MCF 10A (cell line): ENCODE measurements around the gene PFN2. TPM values are rescaled to one million over a fixed set of nuclear protein-coding genes. Genes with fewer than 3 reads are reported as not detected.

Experiments
- BruUV-seq: library from RNA; stranded (reverse); fragments of 400-500 nt; replicated peaks from 2 replicates; lab custom pipeline; 2021; lab: Mats Ljungman, UMichigan
- CTCF ChIA-PET: fragments of 300-600 bp; sonication (Branson Sonifier 250); formaldehyde crosslinking; extraction: SDS; loops from one replicate; lab custom pipeline; 2021; ENCODE audit warnings: antibody characterized with exemption, inconsistent platforms; lab: Yijun Ruan, JAX
- POLR2A ChIA-PET: fragments of 300-600, 350-650 bp; sonication (Branson Sonifier 250); formaldehyde crosslinking; extraction: SDS; loops from one replicate; lab custom pipeline; 2020; ENCODE audit warnings: antibody characterized with exemption, inconsistent platforms; lab: Yijun Ruan, JAX
- DNase-seq: peaks from one replicate; pipeline ENCODE4 v3.0.0-alpha.2; 2018; ENCODE audit not compliant: unreplicated experiment
- H3K27ac Mint-ChIP-seq: one replicate; pipeline ENCODE4 v1.8.0; 2022; ENCODE audit warnings: mild to moderate bottlenecking, low read depth, mixed read lengths; ENCODE audit not compliant: unreplicated experiment
- H3K27me3 Mint-ChIP-seq: one replicate; pipeline ENCODE4 v1.8.0; 2022; ENCODE audit warnings: mixed read lengths; ENCODE audit not compliant: insufficient read depth, unreplicated experiment
- H3K36me3 Mint-ChIP-seq: one replicate; pipeline ENCODE4 v1.8.0; 2022; ENCODE audit warnings: mild to moderate bottlenecking, moderate library complexity, mixed read lengths; ENCODE audit not compliant: insufficient read depth, unreplicated experiment
- H3K4me1 Mint-ChIP-seq: one replicate; pipeline ENCODE4 v1.8.0; 2022; ENCODE audit warnings: mixed read lengths; ENCODE audit not compliant: insufficient read depth, unreplicated experiment
- H3K4me3 Mint-ChIP-seq: one replicate; pipeline ENCODE4 v1.8.0; 2022; ENCODE audit warnings: mild to moderate bottlenecking, moderate library complexity, mixed read lengths; ENCODE audit not compliant: unreplicated experiment
- H3K9me3 Mint-ChIP-seq: one replicate; pipeline ENCODE4 v1.8.0; 2022; ENCODE audit warnings: mixed read lengths; ENCODE audit not compliant: unreplicated experiment
- intact Hi-C: fragments of 100-400 bp; cut with micrococcal nuclease; formaldehyde crosslinking; loops from 2 replicates; pipeline ENCODE4 v1.14.1; 2022
- total RNA-seq: library from RNA; stranded (reverse); gene quantifications from 2 replicates; pipeline ENCODE4 v1.2.3, GENCODE V29; 2022
- TF ChIP-seq, protein P1 (sequence below): fragments of 200-600 bp; IDR thresholded peaks from one replicate; pipeline ENCODE4 v1.8.0; 2022; ENCODE audit warnings: antibody characterized with exemption, mild to moderate bottlenecking; ENCODE audit not compliant: unreplicated experiment

Gene PFN2
- total RNA-seq, 1 experiment from 2014 or later: 117 TPM

GRCh38 chr3:149920119-149920518, 50.6 kb downstream of the PFN2 start:
- POLR2A ChIA-PET: interaction anchor here (0.6 kb wide), 1 partner anchor 78 kb away, joined by 3 read pairs; no protein-coding TSS in a partner anchor
- DNase-seq: no peak
- Mint-ChIP-seq H3K27ac (no peak overlapping the region), H3K4me1 (no peaks in the 10 kb centered on the region), H3K9me3 (no peaks in the 10 kb centered on the region), H3K27me3 (no peaks in the 10 kb centered on the region), H3K4me3 (no peak overlapping the region), H3K36me3 (peaks cover 12% of the 10 kb centered on the region)
- BruUV-seq: no TSS peak
- CTCF ChIA-PET: no interaction called here
- intact Hi-C loops: no loop called here
- TF ChIP-seq, protein P1, sequence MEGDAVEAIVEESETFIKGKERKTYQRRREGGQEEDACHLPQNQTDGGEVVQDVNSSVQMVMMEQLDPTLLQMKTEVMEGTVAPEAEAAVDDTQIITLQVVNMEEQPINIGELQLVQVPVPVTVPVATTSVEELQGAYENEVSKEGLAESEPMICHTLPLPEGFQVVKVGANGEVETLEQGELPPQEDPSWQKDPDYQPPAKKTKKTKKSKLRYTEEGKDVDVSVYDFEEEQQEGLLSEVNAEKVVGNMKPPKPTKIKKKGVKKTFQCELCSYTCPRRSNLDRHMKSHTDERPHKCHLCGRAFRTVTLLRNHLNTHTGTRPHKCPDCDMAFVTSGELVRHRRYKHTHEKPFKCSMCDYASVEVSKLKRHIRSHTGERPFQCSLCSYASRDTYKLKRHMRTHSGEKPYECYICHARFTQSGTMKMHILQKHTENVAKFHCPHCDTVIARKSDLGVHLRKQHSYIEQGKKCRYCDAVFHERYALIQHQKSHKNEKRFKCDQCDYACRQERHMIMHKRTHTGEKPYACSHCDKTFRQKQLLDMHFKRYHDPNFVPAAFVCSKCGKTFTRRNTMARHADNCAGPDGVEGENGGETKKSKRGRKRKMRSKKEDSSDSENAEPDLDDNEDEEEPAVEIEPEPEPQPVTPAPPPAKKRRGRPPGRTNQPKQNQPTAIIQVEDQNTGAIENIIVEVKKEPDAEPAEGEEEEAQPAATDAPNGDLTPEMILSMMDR: no peak

DNA sequence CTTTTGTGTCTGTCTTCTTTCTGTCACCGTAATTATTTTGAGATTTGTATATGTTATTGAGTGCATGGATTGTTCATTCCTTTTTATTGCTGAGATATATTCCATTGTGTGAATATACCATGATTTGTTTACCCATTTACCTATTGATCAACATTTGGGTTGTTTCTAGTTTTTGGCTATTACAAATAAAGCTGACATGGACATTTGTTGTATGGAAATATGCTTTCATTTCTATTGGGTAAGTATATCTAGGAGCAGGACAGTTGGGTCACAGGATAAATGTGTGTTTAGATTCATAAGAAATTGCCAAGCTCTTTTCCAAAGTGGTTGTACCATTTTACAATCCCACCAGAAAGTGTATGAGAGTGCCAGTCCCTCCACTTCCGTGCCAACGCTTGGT, 51.2 kb downstream of the PFN2 start:
- Mint-ChIP-seq H3K9me3 (no peaks in the 10 kb centered on the region), H3K4me3 (no peak overlapping the region), H3K27me3 (no peaks in the 10 kb centered on the region), H3K4me1 (no peaks in the 10 kb centered on the region), H3K36me3 (peaks cover 12% of the 10 kb centered on the region), H3K27ac (no peak overlapping the region)
- ChIA-PET CTCF (interaction anchor here (0.6 kb wide), 1 partner anchor 203 kb away, joined by 3 read pairs; no protein-coding TSS in a partner anchor), POLR2A (interaction anchor here (0.6 kb wide), 1 partner anchor 77 kb away, joined by 3 read pairs; no protein-coding TSS in a partner anchor)
- DNase-seq: no peak
- intact Hi-C loops: no loop called here
- no TSS peak for BruUV-seq
- TF ChIP-seq, protein P1: no peak

- ChIA-PET POLR2A (no interaction called here), CTCF (interaction anchor here (0.5 to 0.8 kb wide), 2 partner anchors 19 to 103 kb away, joined by 3 read pairs; no protein-coding TSS in a partner anchor)
- Mint-ChIP-seq H3K27me3 (no peaks in the 10 kb centered on the region), H3K4me3 (no peak overlapping the region), H3K9me3 (no peaks in the 10 kb centered on the region), H3K27ac (no peak overlapping the region), H3K36me3 (peaks cover 10% of the 10 kb centered on the region), H3K4me1 (no peaks in the 10 kb centered on the region)
- no peak for DNase-seq
- intact Hi-C loops: no loop called here
- TF ChIP-seq, protein P1: no peak
- BruUV-seq: no TSS peak
Observed at GRCh38 chr3:149917124-149917667, 53.5 kb downstream of the PFN2 start.

Other genes with a start within 250 kb of the PFN2 start
- 51.2 and 60.4 TPM in 2 replicates for gene COMMD2, start 218.4 kb downstream of the PFN2 start, total RNA-seq
- not detected in 2 replicates for gene ANKUB1, start 178.3 kb downstream of the PFN2 start, total RNA-seq
- gene RNF13, start 157.7 kb downstream of the PFN2 start, total RNA-seq: 36.5 and 40.4 TPM in 2 replicates